Uterus (tissue), 2 donors: Measurements from ENCODE around the gene TBC1D16.
"Not testable (repeated sequence)": the region's sequence is repeated elsewhere in the genome, so short reads cannot be mapped to it uniquely, and the experiment has no call there.

Source experiments
- CTCF ChIP-seq, 4 experiments: fragments of 200-600 bp in 2 of 4; fragments of 450-650 bp in 2 of 4; sonication (generic) in 2 of 4; IDR thresholded peaks; one replicate each; pipeline ENCODE4 v1.5.1; 2016 to 2019; ENCODE audit warnings: antibody characterized with exemption in 4 of 4, mild to moderate bottlenecking in 2 of 4, moderate library complexity in 1 of 4
- POLR2A ChIP-seq, 2 donors: fragments of 450-650 bp; IDR thresholded peaks; one replicate each; pipeline ENCODE4 v1.6.1; 2016; ENCODE audit warnings: antibody characterized with exemption in 2 of 2, mild to moderate bottlenecking in 1 of 2, moderate library complexity in 1 of 2

- TF ChIP-seq CTCF, POLR2A (IDR thresholded peaks at IDR 0.05): not testable (repeated sequence)
Measured at GRCh38 chr17:80046709-80047108, 11.0 kb upstream of the TBC1D16 start.
